Breast epithelium (tissue), 3 donors: ENCODE measurements around the gene HAPLN3.

Experiments
- CTCF ChIP-seq, 3 donors: fragments of 450-650 bp; IDR thresholded peaks; one replicate each; pipeline ENCODE4 v1.5.1; 2016 to 2017; ENCODE audit warnings: antibody characterized with exemption in 3 of 3, mild to moderate bottlenecking in 3 of 3, moderate library complexity in 3 of 3
- POLR2A ChIP-seq: fragments of 450-650 bp; IDR thresholded peaks from one replicate; pipeline ENCODE4 v1.6.1; 2016; ENCODE audit warnings: antibody characterized with exemption, mild to moderate bottlenecking, moderate library complexity

- TF ChIP-seq POLR2A (no peak), CTCF (IDR thresholded peaks at IDR 0.05) (no peak)
Observed at GRCh38 chr15:88832820-88833730, 62.3 kb downstream of the HAPLN3 start.
